Gastroesophageal sphincter (tissue), 3 donors: ENCODE data around the gene GPR61.

ENCODE experiments used
- POLR2A ChIP-seq, 2 donors: fragments of 450-650 bp; IDR thresholded peaks; one replicate each; pipeline ENCODE4 v1.6.1; 2017; ENCODE audit warnings: antibody characterized with exemption in 2 of 2, mild to moderate bottlenecking in 2 of 2, moderate library complexity in 1 of 2
- TF ChIP-seq, protein P1 (sequence below), 4 experiments: fragments of 200-600 bp in 2 of 4; fragments of 450-650 bp in 2 of 4; sonication (generic) in 1 of 4; IDR thresholded peaks; one replicate each; pipeline ENCODE4 v1.5.1; 2017 to 2019; ENCODE audit warnings: antibody characterized with exemption in 4 of 4, mild to moderate bottlenecking in 2 of 4, moderate library complexity in 2 of 4

DNA sequence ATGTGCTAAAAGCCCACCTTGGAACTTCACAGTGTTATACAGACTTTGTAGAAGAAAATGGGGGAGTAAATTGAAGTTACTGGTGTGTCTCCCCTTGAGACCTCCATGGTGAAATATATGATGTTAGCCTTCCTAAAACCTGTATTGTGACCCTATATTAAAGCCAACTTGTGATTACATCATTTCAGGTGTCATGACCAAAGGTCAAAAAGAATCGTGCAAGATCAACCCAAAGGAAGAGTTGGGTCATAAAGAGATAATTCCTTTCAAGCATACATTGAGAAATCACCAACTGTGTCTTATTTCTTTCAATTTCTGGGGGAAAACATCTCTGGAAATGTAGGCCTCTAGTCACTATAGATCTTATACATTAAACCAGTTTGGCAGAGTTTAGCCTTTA, 45.1 kb downstream of the GPR61 start:
- TF ChIP-seq, protein P1, sequence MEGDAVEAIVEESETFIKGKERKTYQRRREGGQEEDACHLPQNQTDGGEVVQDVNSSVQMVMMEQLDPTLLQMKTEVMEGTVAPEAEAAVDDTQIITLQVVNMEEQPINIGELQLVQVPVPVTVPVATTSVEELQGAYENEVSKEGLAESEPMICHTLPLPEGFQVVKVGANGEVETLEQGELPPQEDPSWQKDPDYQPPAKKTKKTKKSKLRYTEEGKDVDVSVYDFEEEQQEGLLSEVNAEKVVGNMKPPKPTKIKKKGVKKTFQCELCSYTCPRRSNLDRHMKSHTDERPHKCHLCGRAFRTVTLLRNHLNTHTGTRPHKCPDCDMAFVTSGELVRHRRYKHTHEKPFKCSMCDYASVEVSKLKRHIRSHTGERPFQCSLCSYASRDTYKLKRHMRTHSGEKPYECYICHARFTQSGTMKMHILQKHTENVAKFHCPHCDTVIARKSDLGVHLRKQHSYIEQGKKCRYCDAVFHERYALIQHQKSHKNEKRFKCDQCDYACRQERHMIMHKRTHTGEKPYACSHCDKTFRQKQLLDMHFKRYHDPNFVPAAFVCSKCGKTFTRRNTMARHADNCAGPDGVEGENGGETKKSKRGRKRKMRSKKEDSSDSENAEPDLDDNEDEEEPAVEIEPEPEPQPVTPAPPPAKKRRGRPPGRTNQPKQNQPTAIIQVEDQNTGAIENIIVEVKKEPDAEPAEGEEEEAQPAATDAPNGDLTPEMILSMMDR (IDR thresholded peaks at IDR 0.05), result no peak
- TF ChIP-seq POLR2A (IDR thresholded peaks at IDR 0.05), result no peak
